K562 (cell line): ENCODE measurements around the gene HRAS. TPM values are rescaled to one million over a fixed set of nuclear protein-coding genes. Genes with fewer than 3 reads are reported as not detected.

Experiments used
- ATAC-seq: fragments of 200-7000 bp; cut with Tn5 transposase; 3 replicates; pipeline ENCODE4 v1.9.1; 2020; ENCODE audit warnings: moderate library complexity
- BruUV-seq: library from RNA; stranded (reverse); fragments of 400-500 nt; replicated peaks from 2 replicates; lab custom pipeline; 2021; lab: Mats Ljungman, UMichigan
- CTCF ChIA-PET: fragments of 300-600 bp; formaldehyde crosslinking; extraction: SDS; loops from one replicate; lab custom pipeline; 2021; ENCODE audit warnings: low intra/inter-chr PET ratio; lab: Yijun Ruan, JAX
- POLR2A ChIA-PET: fragments of 300-600, 350-650 bp; sonication (Branson Sonifier 250); formaldehyde crosslinking; extraction: SDS; loops from one replicate; lab custom pipeline; 2021; ENCODE audit warnings: antibody characterized with exemption, inconsistent platforms; lab: Yijun Ruan, JAX
- DNase-seq, 4 experiments: peaks; one replicate each; pipeline versions ENCODE4 v3.0.0 to v3.0.0-alpha.2; 2011 to 2018; ENCODE audit warnings: low spot score in 3 of 4, mixed read lengths in 3 of 4; ENCODE audit errors: extremely low read depth in 1 of 4
- FAIRE-seq: peaks from 2 replicates; lab custom pipeline; 2011; peaks lifted over from hg19 to GRCh38; lab: Jason Lieb, UNC
- H2AFZ ChIP-seq: 2 replicates; pipeline ENCODE4 v1.6.0; 2011; ENCODE audit warnings: low read depth, low read length, control low read depth, inconsistent platforms
- H3K27ac ChIP-seq: fragments of 200-600 bp; 3 replicates; pipeline ENCODE4 v1.8.0; 2011; ENCODE audit warnings: low read depth, mild to moderate bottlenecking, control low read depth, inconsistent platforms, low read length, moderate library complexity, mixed read lengths; ENCODE audit errors: extremely low read depth
- H3K27me3 ChIP-seq, 2 experiments: fragments of 300-600 bp in 1 of 2; 2 replicates in 1 of 2; 3 replicates in 1 of 2; pipeline versions ENCODE4 v1.6.0 to v1.8.0; 2011; ENCODE audit warnings: inconsistent platforms in 2 of 2, low read length in 2 of 2, mild to moderate bottlenecking in 1 of 2, mixed read lengths in 1 of 2, moderate library complexity in 1 of 2; ENCODE audit not compliant: control insufficient read depth in 2 of 2, insufficient read depth in 2 of 2
- H3K36me3 ChIP-seq: fragments of 300-600 bp; 3 replicates; pipeline ENCODE4 v1.8.0; 2011; ENCODE audit warnings: mild to moderate bottlenecking, low read length, inconsistent platforms; ENCODE audit not compliant: control insufficient read depth, insufficient read depth
- H3K4me1 ChIP-seq, 2 experiments: fragments of 200-600 bp in 1 of 2; replicated peaks in 1 of 2; 2 replicates in 1 of 2; 3 replicates in 1 of 2; pipeline versions ENCODE4 v1.5.1 to v1.8.0; 2011; ENCODE audit warnings: inconsistent platforms in 2 of 2, low read length in 2 of 2, mild to moderate bottlenecking in 1 of 2, mixed read lengths in 1 of 2, moderate library complexity in 1 of 2; ENCODE audit not compliant: control insufficient read depth in 2 of 2, insufficient read depth in 2 of 2
- H3K4me2 ChIP-seq: 2 replicates; pipeline ENCODE4 v1.6.1; 2011; ENCODE audit warnings: low read length, control low read depth, inconsistent platforms, mixed read lengths; ENCODE audit not compliant: insufficient read depth
- H3K4me3 ChIP-seq: fragments of 200-600 bp; sonication (generic), shearing (Covaris generic); 2 replicates; pipeline ENCODE4 v1.5.1; 2016; ENCODE audit warnings: control low read depth, inconsistent platforms
- H3K79me2 ChIP-seq: fragments of 200-600 bp; 3 replicates; pipeline ENCODE4 v1.8.0; 2011; ENCODE audit warnings: low read length, inconsistent platforms; ENCODE audit not compliant: control insufficient read depth, insufficient read depth
- H3K9ac ChIP-seq, 2 experiments: 2 replicates each; pipeline versions ENCODE4 v1.6.0 to v1.6.1; 2011; ENCODE audit warnings: low read depth in 2 of 2, low read length in 2 of 2, control low read depth in 1 of 2, inconsistent platforms in 1 of 2, mild to moderate bottlenecking in 1 of 2, mixed read lengths in 1 of 2; ENCODE audit not compliant: insufficient read depth in 1 of 2
- H3K9me1 ChIP-seq: one replicate; pipeline ENCODE4 v1.6.0; 2011; ENCODE audit warnings: inconsistent platforms, mild to moderate bottlenecking, low read length, moderate library complexity; ENCODE audit not compliant: control insufficient read depth, insufficient read depth
- H3K9me3 ChIP-seq: replicated peaks from 2 replicates; pipeline ENCODE4 v1.5.1; 2011; ENCODE audit warnings: low read depth, low read length, inconsistent platforms; ENCODE audit not compliant: control insufficient read depth, insufficient read depth
- H4K20me1 ChIP-seq: replicated peaks from 2 replicates; pipeline ENCODE4 v1.6.1; 2011; ENCODE audit warnings: low read length, inconsistent platforms, mixed read lengths; ENCODE audit not compliant: control insufficient read depth, insufficient read depth
- CTBP1 ChIP-seq: fragments of 450-650 bp; IDR thresholded peaks from 2 replicates; pipeline ENCODE4 v1.6.1; 2016; ENCODE audit warnings: borderline replicate concordance
- CTCF ChIP-seq, 3 experiments: IDR thresholded peaks in 2 of 3; conservative IDR thresholded peaks in 1 of 3; 2 replicates each; pipeline ENCODE4 v1.5.1; 2011 to 2012; ENCODE audit warnings: low read length in 3 of 3, mild to moderate bottlenecking in 3 of 3, control low read depth in 2 of 3, improper control_type of control experiment in 1 of 3, inconsistent platforms in 1 of 3, low read depth in 1 of 3, mixed read lengths in 1 of 3, moderate library complexity in 1 of 3; ENCODE audit not compliant: insufficient read depth in 2 of 3
- HNRNPL ChIP-seq: fragments of 200-400 bp; formaldehyde crosslinking; IDR thresholded peaks from 2 replicates; pipeline ENCODE4 v1.6.1; 2017; ENCODE audit warnings: low read depth, mild to moderate bottlenecking, low read length
- KLF13 ChIP-seq: fragments of 450-650 bp; IDR thresholded peaks from 2 replicates; pipeline ENCODE4 v1.6.1; 2016; ENCODE audit warnings: missing genetic modification characterization, low read depth, mild to moderate bottlenecking, missing compliant biosample characterization, moderate library complexity, borderline replicate concordance
- RERE ChIP-seq: sonication (generic); formaldehyde crosslinking; IDR thresholded peaks from 2 replicates; pipeline ENCODE4 v1.8.0; 2023; ENCODE audit warnings: missing genetic modification reagents, mild to moderate bottlenecking, borderline replicate concordance
- U2AF1 ChIP-seq: fragments of 200-400 bp; formaldehyde crosslinking; optimal IDR thresholded peaks from 2 replicates; pipeline ENCODE3; 2017; ENCODE audit warnings: mild to moderate bottlenecking, low read depth, low read length, moderate library complexity
- ZEB2 ChIP-seq: fragments of 450-650 bp; IDR thresholded peaks from 2 replicates; pipeline ENCODE4 v1.6.1; 2016
- WGBS: fragments of 100-300 bp; shearing (Covaris generic); methylation state at CpG from one replicate; pipeline ENCODE4 v1.1.6; 2016; ENCODE audit warnings: low coverage, mixed read lengths; ENCODE audit not compliant: insufficient coverage; ENCODE audit errors: missing lambda C conversion rate; 5-methylcytosine and 5-hydroxymethylcytosine counted together
- in situ Hi-C: fragments of 300-500 bp; cut with MboI; formaldehyde crosslinking; loops from 4 replicates; pipeline ENCODE4 v1.15.0; 2018; ENCODE audit warnings: inconsistent platforms, mixed read lengths
- intact Hi-C: fragments of 100-400 bp; cut with micrococcal nuclease; formaldehyde crosslinking; loops from 2 replicates; pipeline ENCODE4 v1.14.2; 2022
- polyA plus RNA-seq, 8 experiments: library from polyadenylated mRNA; depleted of rRNA in 4 of 8; stranded (reverse) in 5 of 8; unstranded in 3 of 8; fragments of >200 nt; fragmentation: Nextera tagmentation in 2 of 8; fragmentation: Illumina TruSeq in 1 of 8; extraction: Ambion mirVana in 2 of 8; extraction: Trizol in 1 of 8; gene quantifications; 2 replicates each; pipeline versions ENCODE4 v1.2.1 to v1.2.3, GENCODE V29; 2011 to 2014; ENCODE audit warnings: inconsistent platforms in 1 of 8, missing spikeins in 1 of 8
- total RNA-seq, 7 experiments: library from RNA; depleted of rRNA in 6 of 7; stranded (reverse); fragments of >200 nt in 6 of 7; fragmentation: Illumina TruSeq in 2 of 7; extraction: Trizol in 2 of 7; gene quantifications; 2 replicates each; pipeline versions ENCODE4 v1.2.1 to v1.2.3, GENCODE V29; 2011 to 2021; ENCODE audit warnings: low replicate concordance in 1 of 7
- TF ChIP-seq, protein P1 (sequence below): sonication (generic); formaldehyde crosslinking; IDR thresholded peaks from 2 replicates; pipeline ENCODE4 v1.8.0; 2022; ENCODE audit warnings: mild to moderate bottlenecking, missing genetic modification reagents
- TF ChIP-seq, protein P2 (sequence below): sonication (generic); IDR thresholded peaks from 2 replicates; pipeline ENCODE4 v1.6.1; 2016

The HRAS gene
- total and polyA plus RNA-seq, 9 of the 15 experiments (the other 6 are each of a cell fraction or from before 2014, with no cell fraction given) = 2.8 to 73.5 (median 29.6) TPM

DNA sequence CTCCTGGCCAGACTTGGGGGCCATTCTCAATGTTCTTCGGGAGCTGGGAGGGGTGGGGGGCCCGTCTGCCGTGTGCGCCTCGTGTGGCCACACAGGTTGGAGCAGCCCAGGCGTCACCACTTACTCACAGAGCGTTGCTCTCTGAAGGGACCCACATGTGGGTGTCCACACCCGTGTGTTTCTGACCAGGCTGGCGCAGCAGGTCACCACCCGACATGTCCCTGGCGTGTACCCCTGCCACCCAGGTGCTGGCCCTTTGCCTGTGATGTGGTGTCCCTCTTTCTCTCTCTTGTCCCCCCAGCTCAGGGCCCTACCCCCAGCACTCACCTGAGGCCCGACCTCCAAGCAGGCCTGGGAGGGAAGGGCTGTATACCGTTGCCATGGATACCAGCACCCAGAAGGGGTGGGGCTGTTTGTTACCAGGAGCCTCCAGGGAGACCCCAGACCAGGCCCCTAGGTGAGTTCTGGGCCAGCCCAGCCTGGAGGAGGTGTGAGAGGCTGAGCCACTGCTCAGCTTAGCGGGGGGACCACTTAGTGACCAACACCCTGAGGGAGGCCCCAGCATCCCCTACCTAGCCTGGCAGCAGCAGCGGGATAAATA, 23.7 kb upstream of the HRAS start:
- DNase-seq = no peak
- Histone ChIP-seq H3K4me1 (peaks cover 23 to 96% of the 10 kb centered on the region in 2 experiments), H3K9me1 (peaks cover 2% of the 10 kb centered on the region), H3K9ac (peak overlapping the region; percentile 81 to 96; a peak in 3 of 4 replicates), H3K27ac (peak overlapping the region; percentile 89; the same call in 2 of the 3 replicates), H2AFZ (no peak overlapping the region), H4K20me1 (0 out of 2 replicates have a peak, but pooled peaks cover 5% of the 10 kb centered on the region), H3K9me3 (no peaks in the 10 kb centered on the region), H3K27me3 (no peaks in the 10 kb centered on the region), H3K79me2 (peaks cover 24% of the 10 kb centered on the region), H3K4me2 (peak overlapping the region; percentile 88), H3K4me3 (no peak overlapping the region), H3K36me3 (peaks cover 21% of the 10 kb centered on the region; the same call in 1 of the 3 replicates)
- intact Hi-C loops (loop anchor here (10.0 kb wide), 2 partner anchors 56 to 136 kb away; partner anchors contain the start of genes DEAF1, IRF7 and TMEM80), in situ Hi-C loops (no loop called here)
- 81% methylated on average over 15 of the region's 15 CpGs for WGBS
- FAIRE-seq = no peak
- BruUV-seq = no TSS peak
- POLR2A ChIA-PET = interaction anchor here (0.5 to 1.3 kb wide), 3 partner anchors 17 to 117 kb away, joined by 3 read pairs; no protein-coding TSS in a partner anchor
- CTCF ChIA-PET = no interaction called here
- no peak for ATAC-seq
- no peak for TF ChIP-seq ZEB2
- no peak for TF ChIP-seq KLF13 (tag)
- 0 out of 6 replicates have a peak, but pooled peaks of 2 of the 3 experiments have one; percentile 7 to 14 for TF ChIP-seq CTCF (IDR thresholded peaks at IDR 0.05 in 2 of 3, conservative IDR thresholded peaks at IDR 0.05 in 1 of 3; ENCODE audit: insufficient read depth in 2 of 3, low read depth in 1 of 3, low read length in 3 of 3)
- TF ChIP-seq, protein P1, sequence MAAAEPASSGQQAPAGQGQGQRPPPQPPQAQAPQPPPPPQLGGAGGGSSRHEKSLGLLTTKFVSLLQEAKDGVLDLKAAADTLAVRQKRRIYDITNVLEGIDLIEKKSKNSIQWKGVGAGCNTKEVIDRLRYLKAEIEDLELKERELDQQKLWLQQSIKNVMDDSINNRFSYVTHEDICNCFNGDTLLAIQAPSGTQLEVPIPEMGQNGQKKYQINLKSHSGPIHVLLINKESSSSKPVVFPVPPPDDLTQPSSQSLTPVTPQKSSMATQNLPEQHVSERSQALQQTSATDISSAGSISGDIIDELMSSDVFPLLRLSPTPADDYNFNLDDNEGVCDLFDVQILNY (CRISPR knock-in tag) = no peak
- TF ChIP-seq, protein P2, sequence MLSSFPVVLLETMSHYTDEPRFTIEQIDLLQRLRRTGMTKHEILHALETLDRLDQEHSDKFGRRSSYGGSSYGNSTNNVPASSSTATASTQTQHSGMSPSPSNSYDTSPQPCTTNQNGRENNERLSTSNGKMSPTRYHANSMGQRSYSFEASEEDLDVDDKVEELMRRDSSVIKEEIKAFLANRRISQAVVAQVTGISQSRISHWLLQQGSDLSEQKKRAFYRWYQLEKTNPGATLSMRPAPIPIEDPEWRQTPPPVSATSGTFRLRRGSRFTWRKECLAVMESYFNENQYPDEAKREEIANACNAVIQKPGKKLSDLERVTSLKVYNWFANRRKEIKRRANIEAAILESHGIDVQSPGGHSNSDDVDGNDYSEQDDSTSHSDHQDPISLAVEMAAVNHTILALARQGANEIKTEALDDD = no peak
- no peak for TF ChIP-seq U2AF1
- no peak for TF ChIP-seq HNRNPL
- TF ChIP-seq RERE (CRISPR knock-in tag) = no peak
- TF ChIP-seq CTBP1 = no peak
